ENCODE results near the gene ZNF462.
A peak's percentile ranks its signal among the peaks of the same experiment; 100 is the strongest.

Gene ZNF462

GRCh38 chr9:106877345-106877744 is 14.4 kb downstream of the ZNF462 start:
- 89 to 94% methylated on average over 4 of the region's 6 CpGs for WGBS, 2 experiments (ENCODE audit: insufficient coverage in 2 of 2)
- Histone ChIP-seq H3K27ac (ENCODE audit: low read depth, low read length, severe bottlenecking) (no peak overlapping the region), H3K9me3 (ENCODE audit: control insufficient read depth, low read length) (no peaks in the 10 kb centered on the region), H3K4me3 (ENCODE audit: extremely low read depth, insufficient read depth, low read length, poor library complexity, severe bottlenecking) (no peak overlapping the region), H3K36me3 (ENCODE audit: control insufficient read depth, insufficient read depth, low read length) (peaks cover 26% of the 10 kb centered on the region), H3K4me1 (ENCODE audit: control insufficient read depth, insufficient read depth, low read length, poor library complexity, severe bottlenecking) (peaks cover 25% of the 10 kb centered on the region)

DNA sequence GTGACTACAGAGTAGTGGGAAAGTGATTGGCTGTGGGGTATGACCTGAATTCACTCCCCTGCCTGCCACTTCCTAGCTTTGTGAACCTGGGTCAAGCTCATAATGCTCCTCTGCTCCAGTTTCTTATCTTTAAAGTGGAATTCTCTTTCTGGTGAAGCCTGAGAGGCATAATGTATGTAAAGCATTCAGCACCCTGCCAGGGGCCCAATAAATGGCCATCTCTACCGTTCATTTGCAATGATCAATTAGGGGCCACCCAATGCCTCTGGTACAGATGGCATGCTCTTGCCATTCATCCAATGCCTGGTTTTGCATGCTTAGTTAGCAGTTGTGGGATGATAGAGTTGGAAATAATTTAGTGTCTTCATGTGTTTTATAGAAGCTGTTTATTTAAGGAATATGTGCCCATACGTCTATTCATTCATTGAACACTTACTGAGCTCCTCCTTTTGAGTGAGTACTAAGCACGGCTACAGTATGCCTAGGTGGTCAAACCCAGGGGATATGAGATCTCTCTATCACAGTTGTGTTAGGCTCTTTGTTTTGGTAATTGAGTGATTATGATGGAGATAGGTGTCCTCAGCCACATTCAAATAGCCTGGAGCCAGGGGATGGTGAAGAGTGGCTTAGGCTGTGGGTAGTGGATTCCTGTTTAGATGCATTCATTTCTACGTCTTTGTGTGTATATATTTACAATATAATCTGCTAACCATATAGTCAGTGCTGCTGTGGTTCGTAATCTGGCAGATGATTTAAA is 15.3 kb downstream of the ZNF462 start:
- WGBS, 2 experiments (ENCODE audit: insufficient coverage in 2 of 2): 0 to 53% methylated on average over 1 to 3 of the region's 5 CpGs
- Histone ChIP-seq H3K4me3 (ENCODE audit: extremely low read depth, insufficient read depth, low read length, poor library complexity, severe bottlenecking) (no peak overlapping the region), H3K27ac (ENCODE audit: low read depth, low read length, severe bottlenecking) (peak overlapping the region; percentile 36), H3K36me3 (ENCODE audit: control insufficient read depth, insufficient read depth, low read length) (peaks cover 33% of the 10 kb centered on the region), H3K9me3 (ENCODE audit: control insufficient read depth, low read length) (no peaks in the 10 kb centered on the region), H3K4me1 (ENCODE audit: control insufficient read depth, insufficient read depth, low read length, poor library complexity, severe bottlenecking) (peaks cover 34% of the 10 kb centered on the region)

GRCh38 chr9:106878934-106879333 is 16.0 kb downstream of the ZNF462 start:
- 51 to 55% methylated on average over 4 of the region's 4 CpGs for WGBS, 2 experiments (ENCODE audit: insufficient coverage in 2 of 2)
- H3K9me3 ChIP-seq (ENCODE audit: control insufficient read depth, low read length): no peaks in the 10 kb centered on the region
- no peak overlapping the region for H3K4me3 ChIP-seq (ENCODE audit: extremely low read depth, insufficient read depth, low read length, poor library complexity, severe bottlenecking)
- peaks cover 33% of the 10 kb centered on the region for H3K36me3 ChIP-seq (ENCODE audit: control insufficient read depth, insufficient read depth, low read length)
- H3K27ac ChIP-seq (ENCODE audit: low read depth, low read length, severe bottlenecking): peak overlapping the region; percentile 36
- H3K4me1 ChIP-seq (ENCODE audit: control insufficient read depth, insufficient read depth, low read length, poor library complexity, severe bottlenecking): peaks cover 40% of the 10 kb centered on the region

DNA sequence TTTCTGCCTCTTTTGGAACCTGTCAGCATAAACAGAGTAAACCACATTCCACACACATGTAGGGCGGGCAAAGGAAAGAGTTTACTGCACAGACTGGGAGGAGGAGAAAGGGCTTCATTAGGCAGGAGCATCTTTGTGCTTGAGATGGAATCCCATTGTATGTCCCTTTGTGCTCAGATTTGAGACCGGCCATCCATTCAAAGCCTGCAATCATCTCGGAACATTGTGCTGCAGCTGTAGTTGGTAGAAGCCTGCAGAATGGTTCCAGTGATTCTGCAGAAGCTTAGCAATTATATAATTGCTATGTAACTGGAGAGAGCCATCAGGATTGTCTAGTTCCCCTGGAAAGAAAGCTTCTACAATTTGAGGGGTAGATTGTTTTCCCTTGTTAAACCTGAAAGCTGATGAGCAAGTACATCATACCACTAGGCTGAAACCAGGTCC is 16.5 kb downstream of the ZNF462 start:
- H3K4me3 ChIP-seq (ENCODE audit: extremely low read depth, insufficient read depth, low read length, poor library complexity, severe bottlenecking): no peak overlapping the region

GRCh38 chr9:106880081-106880480 is 17.1 kb downstream of the ZNF462 start:
- Histone ChIP-seq H3K4me3 (ENCODE audit: extremely low read depth, insufficient read depth, low read length, poor library complexity, severe bottlenecking) (no peak overlapping the region), H3K9me3 (ENCODE audit: control insufficient read depth, low read length) (no peaks in the 10 kb centered on the region), H3K27ac (ENCODE audit: low read depth, low read length, severe bottlenecking) (no peak overlapping the region), H3K4me1 (ENCODE audit: control insufficient read depth, insufficient read depth, low read length, poor library complexity, severe bottlenecking) (peaks cover 52% of the 10 kb centered on the region), H3K36me3 (ENCODE audit: control insufficient read depth, insufficient read depth, low read length) (peaks cover 40% of the 10 kb centered on the region)
- WGBS, 2 experiments (ENCODE audit: insufficient coverage in 2 of 2): 96 to 97% methylated on average over 4 of the region's 5 CpGs

More for the DNA sequence above, 16.5 kb downstream of the ZNF462 start:
- 71 to 82% methylated on average over 1 to 2 of the region's 3 CpGs for WGBS, 2 experiments (ENCODE audit: insufficient coverage in 2 of 2)
- peak overlapping the region; percentile 6 for H3K27ac ChIP-seq (ENCODE audit: low read depth, low read length, severe bottlenecking)
- H3K36me3 ChIP-seq (ENCODE audit: control insufficient read depth, insufficient read depth, low read length): peaks cover 35% of the 10 kb centered on the region
- no peaks in the 10 kb centered on the region for H3K9me3 ChIP-seq (ENCODE audit: control insufficient read depth, low read length)
- H3K4me1 ChIP-seq (ENCODE audit: control insufficient read depth, insufficient read depth, low read length, poor library complexity, severe bottlenecking): peaks cover 46% of the 10 kb centered on the region

- no peaks in the 10 kb centered on the region for H3K9me3 ChIP-seq (ENCODE audit: control insufficient read depth, low read length)
- no peak overlapping the region for H3K4me3 ChIP-seq (ENCODE audit: extremely low read depth, insufficient read depth, low read length, poor library complexity, severe bottlenecking)
- peaks cover 40% of the 10 kb centered on the region for H3K36me3 ChIP-seq (ENCODE audit: control insufficient read depth, insufficient read depth, low read length)
- H3K4me1 ChIP-seq (ENCODE audit: control insufficient read depth, insufficient read depth, low read length, poor library complexity, severe bottlenecking): peaks cover 60% of the 10 kb centered on the region
- no peak overlapping the region for H3K27ac ChIP-seq (ENCODE audit: low read depth, low read length, severe bottlenecking)
- 95 to 96% methylated on average over 5 to 6 of the region's 6 CpGs for WGBS, 2 experiments (ENCODE audit: insufficient coverage in 2 of 2)
These were observed 17.9 kb downstream of the ZNF462 start for GRCh38 chr9:106880863-106881262.

DNA sequence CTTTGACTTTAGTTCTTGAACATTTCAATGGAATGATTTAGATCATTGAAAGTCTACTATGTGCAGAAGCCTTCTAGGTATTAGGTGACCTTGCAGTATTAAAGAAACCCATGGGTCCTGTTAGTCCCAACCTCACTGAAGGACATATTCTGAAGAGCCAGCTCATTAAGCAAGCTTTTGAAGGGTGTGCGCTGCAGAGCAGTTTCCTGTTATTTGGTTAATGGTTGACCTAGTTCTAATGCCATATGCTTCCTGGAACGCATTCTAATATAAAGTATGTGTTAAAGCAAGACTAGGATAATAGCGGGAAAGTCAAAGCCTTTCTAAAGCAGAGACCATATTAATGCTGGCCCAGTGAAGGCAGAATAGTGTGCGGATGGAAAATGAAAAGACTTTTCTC is 20.1 kb downstream of the ZNF462 start:
- no peaks in the 10 kb centered on the region for H3K9me3 ChIP-seq (ENCODE audit: control insufficient read depth, low read length)
- no peak overlapping the region for H3K4me3 ChIP-seq (ENCODE audit: extremely low read depth, insufficient read depth, low read length, poor library complexity, severe bottlenecking)
- H3K27ac ChIP-seq (ENCODE audit: low read depth, low read length, severe bottlenecking): no peak overlapping the region
- peaks cover 61% of the 10 kb centered on the region for H3K4me1 ChIP-seq (ENCODE audit: control insufficient read depth, insufficient read depth, low read length, poor library complexity, severe bottlenecking)
- 89 to 95% methylated on average over 3 to 4 of the region's 4 CpGs for WGBS, 2 experiments (ENCODE audit: insufficient coverage in 2 of 2)
- peaks cover 46% of the 10 kb centered on the region for H3K36me3 ChIP-seq (ENCODE audit: control insufficient read depth, insufficient read depth, low read length)

- Histone ChIP-seq H3K9me3 (ENCODE audit: control insufficient read depth, low read length) (no peaks in the 10 kb centered on the region), H3K4me1 (ENCODE audit: control insufficient read depth, insufficient read depth, low read length, poor library complexity, severe bottlenecking) (peaks cover 57% of the 10 kb centered on the region), H3K4me3 (ENCODE audit: extremely low read depth, insufficient read depth, low read length, poor library complexity, severe bottlenecking) (no peak overlapping the region), H3K27ac (ENCODE audit: low read depth, low read length, severe bottlenecking) (no peak overlapping the region), H3K36me3 (ENCODE audit: control insufficient read depth, insufficient read depth, low read length) (peaks cover 46% of the 10 kb centered on the region)
- 100% methylated on average over 1 of the region's 2 CpGs for WGBS, 2 experiments (ENCODE audit: insufficient coverage in 2 of 2)
These were observed 20.7 kb downstream of the ZNF462 start for GRCh38 chr9:106883626-106884190.

DNA sequence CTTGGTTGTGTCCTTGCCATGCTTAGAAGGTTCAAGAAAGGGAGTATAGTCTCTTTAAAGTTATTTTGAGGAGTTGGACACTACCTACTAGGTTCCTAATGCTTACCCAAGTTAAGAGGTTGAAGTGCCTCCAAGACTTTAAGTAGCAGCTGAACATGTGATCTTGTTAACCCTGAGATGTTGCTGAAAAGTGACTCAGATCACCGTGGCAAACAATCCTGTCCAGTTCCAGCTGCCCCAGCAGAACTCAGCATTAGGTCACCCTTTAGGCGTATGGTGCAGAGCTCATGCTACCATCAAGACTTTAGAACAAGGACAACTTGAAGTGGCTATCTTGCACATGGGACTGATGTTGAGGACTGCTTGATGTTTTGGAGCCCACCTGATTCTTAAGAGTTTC is 22.5 kb downstream of the ZNF462 start:
- Histone ChIP-seq H3K4me1 (ENCODE audit: control insufficient read depth, insufficient read depth, low read length, poor library complexity, severe bottlenecking) (peaks cover 59% of the 10 kb centered on the region), H3K27ac (ENCODE audit: low read depth, low read length, severe bottlenecking) (no peak overlapping the region), H3K9me3 (ENCODE audit: control insufficient read depth, low read length) (no peaks in the 10 kb centered on the region), H3K36me3 (ENCODE audit: control insufficient read depth, insufficient read depth, low read length) (peaks cover 36% of the 10 kb centered on the region), H3K4me3 (ENCODE audit: extremely low read depth, insufficient read depth, low read length, poor library complexity, severe bottlenecking) (no peak overlapping the region)
- WGBS, 2 experiments (ENCODE audit: insufficient coverage in 2 of 2): 100% methylated on average over 1 to 2 of the region's 2 CpGs

- Histone ChIP-seq H3K4me3 (ENCODE audit: extremely low read depth, insufficient read depth, low read length, poor library complexity, severe bottlenecking) (no peak overlapping the region), H3K36me3 (ENCODE audit: control insufficient read depth, insufficient read depth, low read length) (peaks cover 29% of the 10 kb centered on the region), H3K9me3 (ENCODE audit: control insufficient read depth, low read length) (no peaks in the 10 kb centered on the region), H3K4me1 (ENCODE audit: control insufficient read depth, insufficient read depth, low read length, poor library complexity, severe bottlenecking) (peaks cover 68% of the 10 kb centered on the region), H3K27ac (ENCODE audit: low read depth, low read length, severe bottlenecking) (no peak overlapping the region)
- 96 to 100% methylated on average over 2 to 3 of the region's 6 CpGs for WGBS, 2 experiments (ENCODE audit: insufficient coverage in 2 of 2)
These were observed 23.4 kb downstream of the ZNF462 start for GRCh38 chr9:106886111-106887046.
